ENCODE results near the gene SLC10A3. TPM values are rescaled to one million over a fixed set of nuclear protein-coding genes. Genes with fewer than 3 reads are reported as not detected.

The SLC10A3 gene
- total RNA-seq, 2 experiments from 2014 or later: 13.2 to 14.1 TPM

DNA sequence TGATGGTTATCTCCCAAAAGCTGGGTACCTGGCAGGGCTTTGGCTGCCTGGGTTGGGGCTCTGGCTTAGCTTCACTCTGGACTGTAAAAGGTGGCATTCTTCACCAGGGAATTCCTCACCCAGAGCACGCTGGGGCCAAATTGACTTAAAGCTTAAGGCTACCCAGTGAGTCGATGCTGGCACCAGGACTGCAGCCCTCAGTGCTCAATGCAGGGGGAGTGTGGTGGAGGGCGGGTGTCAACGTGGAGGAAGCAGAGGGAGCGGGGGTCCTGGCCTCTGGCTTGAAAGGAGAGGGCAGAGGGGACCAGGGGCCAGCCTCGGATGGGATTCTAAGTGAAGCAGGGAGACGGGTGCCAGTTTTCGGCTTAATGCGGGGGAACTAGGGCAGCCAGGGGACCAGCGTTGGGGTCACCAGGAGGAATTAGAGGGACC lies 46.9 kb downstream of the SLC10A3 start:
- TF ChIP-seq, protein P1, sequence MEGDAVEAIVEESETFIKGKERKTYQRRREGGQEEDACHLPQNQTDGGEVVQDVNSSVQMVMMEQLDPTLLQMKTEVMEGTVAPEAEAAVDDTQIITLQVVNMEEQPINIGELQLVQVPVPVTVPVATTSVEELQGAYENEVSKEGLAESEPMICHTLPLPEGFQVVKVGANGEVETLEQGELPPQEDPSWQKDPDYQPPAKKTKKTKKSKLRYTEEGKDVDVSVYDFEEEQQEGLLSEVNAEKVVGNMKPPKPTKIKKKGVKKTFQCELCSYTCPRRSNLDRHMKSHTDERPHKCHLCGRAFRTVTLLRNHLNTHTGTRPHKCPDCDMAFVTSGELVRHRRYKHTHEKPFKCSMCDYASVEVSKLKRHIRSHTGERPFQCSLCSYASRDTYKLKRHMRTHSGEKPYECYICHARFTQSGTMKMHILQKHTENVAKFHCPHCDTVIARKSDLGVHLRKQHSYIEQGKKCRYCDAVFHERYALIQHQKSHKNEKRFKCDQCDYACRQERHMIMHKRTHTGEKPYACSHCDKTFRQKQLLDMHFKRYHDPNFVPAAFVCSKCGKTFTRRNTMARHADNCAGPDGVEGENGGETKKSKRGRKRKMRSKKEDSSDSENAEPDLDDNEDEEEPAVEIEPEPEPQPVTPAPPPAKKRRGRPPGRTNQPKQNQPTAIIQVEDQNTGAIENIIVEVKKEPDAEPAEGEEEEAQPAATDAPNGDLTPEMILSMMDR (IDR thresholded peaks at IDR 0.05): no peak
- intact Hi-C loops (cut with micrococcal nuclease): no loop called here
- Mint-ChIP-seq H3K27me3 (no peaks in the 10 kb centered on the region), H3K4me1 (ENCODE audit: low read depth) (peaks cover 31% of the 10 kb centered on the region), H3K27ac (peak overlapping the region; percentile 67), H3K4me3 (peak overlapping the region; percentile 69), H3K9me3 (no peaks in the 10 kb centered on the region), H3K36me3 (ENCODE audit: low read depth) (peaks cover 10% of the 10 kb centered on the region)
- ChIA-PET CTCF (interaction anchor here (1.0 kb wide), 1 partner anchor 84 kb away, joined by 3 read pairs; no protein-coding TSS in a partner anchor), POLR2A (no interaction called here)
- DNase-seq (no peak), ATAC-seq (peak; percentile 16)

DNA sequence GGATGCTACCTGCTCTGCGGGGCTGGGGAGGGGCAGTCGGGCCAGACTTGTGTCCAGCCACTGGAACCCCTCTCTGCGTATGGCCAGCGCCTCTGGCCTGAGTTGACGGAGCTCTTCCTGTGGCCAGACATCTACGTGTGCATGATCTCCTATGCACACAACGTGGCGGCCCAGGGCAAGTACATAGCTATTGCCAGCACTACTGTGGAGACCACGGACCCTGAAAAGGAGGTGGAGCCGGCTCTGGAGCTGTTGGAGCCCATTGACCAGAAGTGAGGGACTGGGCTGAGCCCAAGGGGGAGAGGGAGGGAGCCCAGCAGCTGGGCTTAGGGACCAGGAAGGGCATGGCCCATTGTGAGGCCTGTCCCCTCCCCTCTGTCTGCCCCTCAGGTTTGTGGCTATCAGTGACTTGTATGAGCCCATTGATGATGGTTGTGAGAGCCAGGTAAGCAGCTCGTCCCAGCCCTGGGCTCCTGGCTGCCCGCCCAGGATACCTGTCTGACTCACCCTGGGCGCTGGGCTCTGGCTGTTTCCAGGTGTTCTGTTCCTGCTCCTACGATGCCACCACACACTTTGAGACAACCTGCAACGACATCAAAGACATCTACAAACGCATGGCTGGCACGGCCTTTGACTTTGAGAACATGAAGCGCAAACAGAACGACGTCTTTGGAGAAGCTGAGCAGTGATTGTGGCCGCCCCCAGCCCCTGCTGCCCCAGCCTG lies 48.3 kb downstream of the SLC10A3 start:
- ChIA-PET POLR2A (interaction anchor here (0.8 to 1.0 kb wide), 2 partner anchors 44 to 100 kb away, joined by 5 read pairs; partner anchors contain the start of gene UBL4A), CTCF (interaction anchor here (1.2 kb wide), 1 partner anchor 48 kb away, joined by 3 read pairs; the partner anchor contains the start of gene SLC10A3)
- no peak for DNase-seq
- Mint-ChIP-seq H3K36me3 (ENCODE audit: low read depth) (peaks cover 10% of the 10 kb centered on the region), H3K4me3 (no peak overlapping the region), H3K4me1 (ENCODE audit: low read depth) (peaks cover 35% of the 10 kb centered on the region), H3K9me3 (no peaks in the 10 kb centered on the region), H3K27ac (no peak overlapping the region), H3K27me3 (no peaks in the 10 kb centered on the region)
- intact Hi-C loops (cut with micrococcal nuclease): no loop called here
- no peak for ATAC-seq
- TF ChIP-seq, protein P1 (IDR thresholded peaks at IDR 0.05): no peak

GRCh38 chrX:154441564-154441963 lies 48.9 kb downstream of the SLC10A3 start:
- ChIA-PET POLR2A (interaction anchor here (0.8 kb wide), 1 partner anchor 44 kb away, joined by 5 read pairs; the partner anchor contains the start of gene UBL4A), CTCF (interaction anchor here (1.2 kb wide), 1 partner anchor 49 kb away, joined by 3 read pairs; the partner anchor contains the start of gene SLC10A3)
- DNase-seq (no peak), ATAC-seq (no peak)
- TF ChIP-seq, protein P1 (IDR thresholded peaks at IDR 0.05): no peak
- no peaks in the 10 kb centered on the region for H3K27me3 Mint-ChIP-seq
- no peak overlapping the region for H3K27ac Mint-ChIP-seq
- H3K4me1 Mint-ChIP-seq (ENCODE audit: low read depth): peaks cover 32% of the 10 kb centered on the region
- no peaks in the 10 kb centered on the region for H3K9me3 Mint-ChIP-seq
- peaks cover 10% of the 10 kb centered on the region for H3K36me3 Mint-ChIP-seq (ENCODE audit: low read depth)
- no peak overlapping the region for H3K4me3 Mint-ChIP-seq
- intact Hi-C loops (cut with micrococcal nuclease): no loop called here

- CTCF ChIA-PET: interaction anchor here (1.2 kb wide), 1 partner anchor 50 kb away, joined by 3 read pairs; the partner anchor contains the start of gene SLC10A3
- ATAC-seq: no peak
Observed at GRCh38 chrX:154440623-154441357, 49.6 kb downstream of the SLC10A3 start.

More at GRCh38 chrX:154440623-154441357, 49.6 kb downstream of the SLC10A3 start:
- H3K9me3 Mint-ChIP-seq: no peaks in the 10 kb centered on the region
- intact Hi-C loops (cut with micrococcal nuclease): no loop called here
- peaks cover 17% of the 10 kb centered on the region for H3K36me3 Mint-ChIP-seq (ENCODE audit: low read depth)
- no peak overlapping the region for H3K4me3 Mint-ChIP-seq
- POLR2A ChIA-PET: interaction anchor here (0.8 to 1.0 kb wide), 2 partner anchors 45 to 468 kb away, joined by 3 to 5 read pairs; partner anchors contain the start of genes HCFC1, TMEM187 and UBL4A
- peaks cover 34% of the 10 kb centered on the region for H3K4me1 Mint-ChIP-seq (ENCODE audit: low read depth)
- TF ChIP-seq, protein P1 (IDR thresholded peaks at IDR 0.05): no peak
- H3K27ac Mint-ChIP-seq: peak overlapping the region; percentile 30
- no peak for DNase-seq
- H3K27me3 Mint-ChIP-seq: no peaks in the 10 kb centered on the region

Measured in activated CD8-positive, alpha-beta T cell treated with anti-CD3 and anti-CD28 coated beads for 36 hours (primary cell).